Dermis microvascular lymphatic vessel endothelial cell (primary cell): ENCODE measurements around the gene ALKBH2. TPM values are rescaled to one million over a fixed set of nuclear protein-coding genes. Genes with fewer than 3 reads are reported as not detected.
A peak's percentile ranks its signal among the peaks of the same experiment; 100 is the strongest.

Source experiments
- DNase-seq, 2 donors: peaks; one replicate each; pipeline versions ENCODE4 v3.0.0 to v3.0.0-alpha.2; 2010; ENCODE audit warnings: low read depth in 2 of 2
- total RNA-seq: library from RNA; depleted of rRNA; stranded (reverse); fragments of >200 nt; gene quantifications from 2 replicates; pipeline ENCODE4 v1.2.1, GENCODE V29; 2014

The ALKBH2 gene
- total RNA-seq = 4.3 and 5.5 TPM in 2 replicates

- DNase-seq = peak; percentile 84 to 91
Measured at GRCh38 chr12:109093022-109093918, at the start of gene ALKBH2. Gene ALKBH2, minus strand, starts transcription at chr12:109093472. Its CDS starts 686 bp downstream, at chr12:109092786.

GRCh38 chr12:109140560-109140959 lies 47.3 kb upstream of the ALKBH2 start:
- no peak for DNase-seq

GRCh38 chr12:109139791-109140190 lies 46.5 kb upstream of the ALKBH2 start:
- no peak for DNase-seq

- DNase-seq = no peak
Measured at GRCh38 chr12:109139360-109139759, 46.1 kb upstream of the ALKBH2 start.

GRCh38 chr12:109137055-109137454 lies 43.8 kb upstream of the ALKBH2 start:
- peak in 1 of 2 donors; percentile 39 for DNase-seq

- DNase-seq = peak in 1 of 2 donors; percentile 19
Measured at GRCh38 chr12:109134186-109134917, 41.1 kb upstream of the ALKBH2 start.

GRCh38 chr12:109131154-109132050 lies 38.1 kb upstream of the ALKBH2 start:
- no peak for DNase-seq

GRCh38 chr12:109130297-109131153 lies 37.3 kb upstream of the ALKBH2 start:
- DNase-seq = no peak

GRCh38 chr12:109127533-109128242 lies 34.4 kb upstream of the ALKBH2 start:
- no peak for DNase-seq

GRCh38 chr12:109126784-109127183 lies 33.5 kb upstream of the ALKBH2 start:
- no peak for DNase-seq

- no peak for DNase-seq
Measured at GRCh38 chr12:109125791-109126190, 32.5 kb upstream of the ALKBH2 start.

- DNase-seq = no peak
Measured at GRCh38 chr12:109124878-109125648, 31.8 kb upstream of the ALKBH2 start.

- no peak for DNase-seq
Measured at GRCh38 chr12:109121346-109121880, 28.1 kb upstream of the ALKBH2 start.

GRCh38 chr12:109120557-109120956 lies 27.3 kb upstream of the ALKBH2 start:
- DNase-seq = no peak

GRCh38 chr12:109120095-109120494 lies 26.8 kb upstream of the ALKBH2 start:
- no peak for DNase-seq

- DNase-seq = no peak
Measured at GRCh38 chr12:109116611-109116949, 23.3 kb upstream of the ALKBH2 start.

GRCh38 chr12:109115758-109116610 lies 22.7 kb upstream of the ALKBH2 start, which contains the start of gene ACACB:
Gene ACACB, plus strand, starts transcription at chr12:109116587. Its CDS starts 22,819 bp downstream, at chr12:109139406.
- no peak for DNase-seq

- DNase-seq = no peak
Measured at GRCh38 chr12:109115404-109115757, 22.1 kb upstream of the ALKBH2 start.
